Neutrophil (primary cell): ENCODE results near the gene HIGD1A.

Experiments used
- H3K27ac ChIP-seq: fragments of 200-600 bp; sonication (generic); 2 replicates; pipeline ENCODE4 v1.5.1; 2016; ENCODE audit warnings: mild to moderate bottlenecking, moderate library complexity
- H3K27me3 ChIP-seq: fragments of 200-600 bp; sonication (generic); 2 replicates; pipeline ENCODE4 v1.6.0; 2016; ENCODE audit warnings: mild to moderate bottlenecking
- H3K36me3 ChIP-seq: fragments of 200-600 bp; sonication (generic); 2 replicates; pipeline ENCODE4 v1.5.1; 2017
- H3K4me1 ChIP-seq, 2 experiments: fragments of 200-600 bp in 1 of 2; sonication (generic) in 1 of 2; 1 replicate in 1 of 2; 2 replicates in 1 of 2; pipeline versions ENCODE4 v1.5.1 to v1.6.1; 2013 to 2016; ENCODE audit warnings: low read depth in 1 of 2, low read length in 1 of 2, mild to moderate bottlenecking in 1 of 2, moderate library complexity in 1 of 2; ENCODE audit not compliant: control insufficient read depth in 1 of 2, insufficient read depth in 1 of 2
- H3K4me3 ChIP-seq, 2 experiments: fragments of 200-600 bp in 1 of 2; sonication (generic) in 1 of 2; 1 replicate in 1 of 2; 2 replicates in 1 of 2; pipeline ENCODE4 v1.5.1; 2013 to 2016; ENCODE audit warnings: low read depth in 1 of 2, low read length in 1 of 2, mild to moderate bottlenecking in 1 of 2, moderate library complexity in 1 of 2
- H3K9me3 ChIP-seq: fragments of 200-600 bp; sonication (generic); 2 replicates; pipeline ENCODE4 v1.5.1; 2016
- CTCF ChIP-seq: fragments of 200-600 bp; sonication (generic); IDR thresholded peaks from 2 replicates; pipeline ENCODE4 v1.5.1; 2016; ENCODE audit warnings: antibody characterized with exemption

HIGD1A gene

DNA sequence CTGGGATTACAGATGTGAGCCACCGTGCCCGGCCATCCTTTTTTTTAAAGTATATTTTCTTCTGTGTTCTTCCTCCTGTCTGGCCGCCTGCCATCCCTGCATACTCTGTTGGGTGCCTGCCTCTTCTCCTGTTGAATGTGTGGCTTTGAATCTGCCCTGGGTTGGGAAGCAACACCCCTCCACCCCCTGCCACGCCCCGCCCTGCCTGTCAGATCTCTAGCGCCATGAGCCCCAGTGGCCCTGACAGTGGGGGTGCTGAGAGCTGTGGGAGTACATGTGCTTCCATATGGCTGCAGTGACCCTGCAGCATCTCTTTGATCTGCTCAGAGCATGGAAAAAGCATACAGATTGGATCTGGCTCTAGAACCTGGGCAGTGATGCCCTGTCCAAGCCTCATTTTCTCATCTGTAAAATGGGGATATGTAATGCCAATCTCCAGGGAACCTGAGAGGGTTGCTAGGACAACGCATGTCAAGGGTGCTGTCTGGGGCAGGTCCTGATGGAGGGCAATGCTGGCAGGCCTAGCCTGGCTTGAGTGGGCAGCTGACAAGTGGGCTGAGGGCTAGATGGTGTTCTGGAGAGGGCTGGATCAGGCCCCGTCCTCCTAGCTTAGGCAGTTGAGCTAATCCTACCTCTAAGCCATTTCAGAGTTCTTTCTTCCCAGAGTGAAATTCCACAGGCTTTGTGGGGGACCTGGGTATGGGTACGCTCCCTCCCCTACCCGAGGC, 55.1 kb downstream of the HIGD1A start:
- H3K27ac ChIP-seq, result no peak overlapping the region
- no peaks in the 10 kb centered on the region for H3K36me3 ChIP-seq
- H3K4me1 ChIP-seq, result peaks cover 6 to 10% of the 10 kb centered on the region in 2 experiments
- no peaks in the 10 kb centered on the region for H3K27me3 ChIP-seq
- no peaks in the 10 kb centered on the region for H3K9me3 ChIP-seq
- H3K4me3 ChIP-seq, result no peak overlapping the region
- TF ChIP-seq CTCF, result no peak

DNA sequence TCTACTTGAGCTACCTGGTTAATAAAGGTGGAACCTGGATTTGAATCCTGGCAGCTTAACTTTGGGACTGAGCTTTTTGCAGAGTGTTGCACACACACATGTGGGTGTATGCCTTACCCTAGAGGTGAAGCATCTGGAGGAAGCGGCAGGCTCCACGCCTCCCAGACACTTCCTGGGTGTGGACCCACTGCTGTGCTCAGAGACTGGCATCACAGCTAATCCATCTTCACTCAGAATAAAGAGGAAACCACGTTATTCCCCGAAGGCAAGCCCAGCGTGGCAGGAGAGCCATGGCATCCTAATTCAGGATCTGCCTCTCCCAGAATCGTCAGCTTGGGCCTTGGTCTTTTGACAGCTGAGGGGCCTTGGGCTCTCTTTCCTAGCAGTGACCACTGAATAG, 56.7 kb downstream of the HIGD1A start:
- no peak for TF ChIP-seq CTCF
- Histone ChIP-seq H3K4me1 (peaks cover 6 to 13% of the 10 kb centered on the region in 2 experiments), H3K9me3 (no peaks in the 10 kb centered on the region), H3K4me3 (no peak overlapping the region), H3K27ac (no peak overlapping the region), H3K36me3 (no peaks in the 10 kb centered on the region), H3K27me3 (no peaks in the 10 kb centered on the region)

DNA sequence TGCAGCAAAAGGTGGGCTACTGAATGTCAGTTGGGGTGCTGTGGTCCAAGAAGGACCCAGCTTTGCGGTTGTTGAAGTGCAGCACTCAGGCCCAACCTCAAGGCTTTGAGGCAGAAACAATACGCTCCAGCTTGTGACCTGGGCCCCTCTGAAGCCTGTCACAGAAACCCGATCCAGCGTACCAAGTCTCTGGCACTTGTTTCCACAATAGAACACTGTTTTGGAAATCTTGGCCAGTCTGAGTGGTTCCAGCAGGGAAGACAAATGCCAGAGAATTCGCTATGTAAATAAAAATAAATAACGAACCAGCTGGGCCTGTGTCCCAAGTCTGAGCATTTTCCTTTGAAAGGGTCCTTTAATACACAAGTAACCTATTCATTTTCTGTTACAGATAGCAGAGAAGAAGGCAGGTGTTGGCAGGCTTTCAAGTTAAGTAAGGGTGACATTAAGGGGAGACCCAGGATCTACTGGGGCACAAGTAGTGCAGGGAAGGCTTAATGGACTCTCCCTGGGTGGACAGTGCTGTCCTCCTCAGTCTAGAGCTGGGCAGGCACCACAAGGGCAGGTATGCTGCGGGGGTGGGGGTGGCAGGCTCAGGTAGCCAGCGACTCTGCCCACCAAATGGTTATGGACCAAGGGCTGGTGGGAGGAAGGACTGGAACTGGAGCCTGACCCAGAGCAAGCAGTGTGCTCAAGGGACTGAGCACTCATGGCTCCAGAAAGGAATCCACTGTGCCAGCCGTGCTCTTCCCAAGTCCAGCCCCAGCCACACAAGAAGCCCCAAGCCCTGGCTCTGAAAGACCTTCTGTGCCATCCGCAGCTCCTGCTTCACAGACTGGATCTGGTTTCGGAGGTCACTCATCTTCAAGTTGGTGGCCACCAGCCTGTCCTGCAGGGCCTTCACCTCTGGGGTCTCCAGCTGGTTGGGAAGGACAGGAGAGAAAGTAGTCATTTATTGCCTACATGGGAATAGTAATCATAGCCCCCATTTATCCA, 57.5 kb downstream of the HIGD1A start:
- Histone ChIP-seq H3K27ac (no peak overlapping the region), H3K4me3 (no peak overlapping the region)

GRCh38 chr3:42745776-42746454, 58.4 kb downstream of the HIGD1A start:
- no peak overlapping the region for H3K4me3 ChIP-seq
- H3K36me3 ChIP-seq, result no peaks in the 10 kb centered on the region
- H3K27ac ChIP-seq, result peak overlapping the region; percentile 9
- no peaks in the 10 kb centered on the region for H3K27me3 ChIP-seq
- TF ChIP-seq CTCF, result no peak
- peaks cover 6 to 13% of the 10 kb centered on the region in 2 experiments for H3K4me1 ChIP-seq
- H3K9me3 ChIP-seq, result no peaks in the 10 kb centered on the region

More for the DNA sequence above, 57.5 kb downstream of the HIGD1A start:
- no peak for TF ChIP-seq CTCF
- Histone ChIP-seq H3K4me1 (peaks cover 6 to 13% of the 10 kb centered on the region in 2 experiments), H3K27me3 (no peaks in the 10 kb centered on the region), H3K9me3 (no peaks in the 10 kb centered on the region), H3K36me3 (no peaks in the 10 kb centered on the region)

GRCh38 chr3:42745291-42745745, 59.0 kb downstream of the HIGD1A start:
- Histone ChIP-seq H3K4me1 (peaks cover 6 to 13% of the 10 kb centered on the region in 2 experiments), H3K27me3 (no peaks in the 10 kb centered on the region), H3K36me3 (no peaks in the 10 kb centered on the region), H3K4me3 (no peak overlapping the region), H3K27ac (no peak overlapping the region), H3K9me3 (no peaks in the 10 kb centered on the region)
- TF ChIP-seq CTCF, result no peak
